ENCODE results near the gene TUBB.

The TUBB gene

GRCh38 chr6:30744054-30744805 lies 24.1 kb downstream of the TUBB start, which contains the start of gene IER3 (continued):
- peak; percentile 41; the same call in 1 of the 2 replicates for TF ChIP-seq ZNF629 (tag by site-specific recombination; IDR thresholded peaks at IDR 0.05)
- peak; percentile 81 for TF ChIP-seq HIC1 (tag by site-specific recombination; IDR thresholded peaks at IDR 0.05)
- TF ChIP-seq ZNF416 (tag by site-specific recombination; IDR thresholded peaks at IDR 0.05): no peak
- TF ChIP-seq ZNF202 (tag by site-specific recombination; IDR thresholded peaks at IDR 0.05; ENCODE audit: borderline replicate concordance): no peak
- peak; percentile 36 for TF ChIP-seq ZBTB26 (tag by site-specific recombination; optimal IDR thresholded peaks at IDR 0.05)
- no peak for TF ChIP-seq ZNF292 (tag by site-specific recombination; IDR thresholded peaks at IDR 0.05; ENCODE audit: borderline replicate concordance, low read depth)
- TF ChIP-seq IKZF3 (tag by site-specific recombination; IDR thresholded peaks at IDR 0.05): peak; percentile 47
- TF ChIP-seq HOXC10 (CRISPR knock-in tag; IDR thresholded peaks at IDR 0.05): 0 out of 2 replicates have a peak, but pooled peaks have one; percentile 93
- TF ChIP-seq ZSCAN16 (tag by site-specific recombination; IDR thresholded peaks at IDR 0.05): no peak
- no peak for TF ChIP-seq GLI2 (tag by site-specific recombination; IDR thresholded peaks at IDR 0.05; ENCODE audit: borderline replicate concordance, low read depth)
- TF ChIP-seq MYNN (tag by site-specific recombination; IDR thresholded peaks at IDR 0.05; ENCODE audit: borderline replicate concordance): no peak
- TF ChIP-seq ZBTB6 (tag by site-specific recombination; IDR thresholded peaks at IDR 0.05): no peak
- no peak for TF ChIP-seq ZNF48 (tag by site-specific recombination; IDR thresholded peaks at IDR 0.05)
- peak; percentile 78 for TF ChIP-seq SP3 (tag by site-specific recombination; IDR thresholded peaks at IDR 0.05)
- TF ChIP-seq ZNF558 (tag by site-specific recombination; IDR thresholded peaks at IDR 0.05): no peak
- TF ChIP-seq ZNF449 (tag by site-specific recombination; IDR thresholded peaks at IDR 0.05): peak; percentile 91
- peak; percentile 74 for TF ChIP-seq PATZ1 (tag by site-specific recombination; IDR thresholded peaks at IDR 0.05)
- no peak for TF ChIP-seq ZNF621 (tag by site-specific recombination; IDR thresholded peaks at IDR 0.05)
- no peak for TF ChIP-seq ZNF529 (tag by site-specific recombination; IDR thresholded peaks at IDR 0.05; ENCODE audit: insufficient replicate concordance)
- peak; percentile 64; the same call in 1 of the 2 replicates for TF ChIP-seq ZNF610 (tag by site-specific recombination; IDR thresholded peaks at IDR 0.05; ENCODE audit: borderline replicate concordance)
- TF ChIP-seq ZNF433 (tag by site-specific recombination; IDR thresholded peaks at IDR 0.05; ENCODE audit: low read depth): no peak
- TF ChIP-seq ZFP69B (tag by site-specific recombination; IDR thresholded peaks at IDR 0.05): peak; percentile 56; the same call in 1 of the 2 replicates
- no peak for TF ChIP-seq ZNF777 (tag by site-specific recombination; IDR thresholded peaks at IDR 0.05; ENCODE audit: borderline replicate concordance)
- no peak for TF ChIP-seq ZNF148 (tag by site-specific recombination; IDR thresholded peaks at IDR 0.05; ENCODE audit: borderline replicate concordance)
- no peak; the same call in 1 of the 2 replicates for TF ChIP-seq ZNF501 (tag by site-specific recombination; IDR thresholded peaks at IDR 0.05)
- TF ChIP-seq ZNF585B (tag by site-specific recombination; IDR thresholded peaks at IDR 0.05): no peak
